Adipocyte (in vitro differentiated cells): Measurements from ENCODE around the gene SRD5A3.

ENCODE experiments used
- DNase-seq: peaks from one replicate; pipeline ENCODE4 v3.0.0-alpha.2; 2015; ENCODE audit warnings: low read depth
- H3K27me3 ChIP-seq: replicated peaks from 2 replicates; pipeline ENCODE4 v1.7.0; 2013; ENCODE audit warnings: mild to moderate bottlenecking, low read length, moderate library complexity; ENCODE audit not compliant: control insufficient read depth, insufficient read depth
- H3K36me3 ChIP-seq: 2 replicates; pipeline ENCODE4 v1.7.0; 2013; ENCODE audit warnings: low read length, mild to moderate bottlenecking, moderate library complexity; ENCODE audit not compliant: control insufficient read depth, insufficient read depth, severe bottlenecking
- H3K4me1 ChIP-seq: 2 replicates; pipeline ENCODE4 v1.7.0; 2013; ENCODE audit warnings: mild to moderate bottlenecking, low read length, moderate library complexity; ENCODE audit not compliant: control insufficient read depth, insufficient read depth
- H3K4me3 ChIP-seq: 2 replicates; pipeline ENCODE4 v1.7.0; 2013; ENCODE audit warnings: mild to moderate bottlenecking, low read length, moderate library complexity
- H3K9ac ChIP-seq: 2 replicates; pipeline ENCODE4 v1.7.0; 2013; ENCODE audit warnings: mild to moderate bottlenecking, low read length, moderate library complexity
- H3K9me3 ChIP-seq: 2 replicates; pipeline ENCODE4 v1.7.0; 2013; ENCODE audit warnings: mild to moderate bottlenecking, low read length, moderate library complexity; ENCODE audit not compliant: control insufficient read depth

Gene SRD5A3

DNA sequence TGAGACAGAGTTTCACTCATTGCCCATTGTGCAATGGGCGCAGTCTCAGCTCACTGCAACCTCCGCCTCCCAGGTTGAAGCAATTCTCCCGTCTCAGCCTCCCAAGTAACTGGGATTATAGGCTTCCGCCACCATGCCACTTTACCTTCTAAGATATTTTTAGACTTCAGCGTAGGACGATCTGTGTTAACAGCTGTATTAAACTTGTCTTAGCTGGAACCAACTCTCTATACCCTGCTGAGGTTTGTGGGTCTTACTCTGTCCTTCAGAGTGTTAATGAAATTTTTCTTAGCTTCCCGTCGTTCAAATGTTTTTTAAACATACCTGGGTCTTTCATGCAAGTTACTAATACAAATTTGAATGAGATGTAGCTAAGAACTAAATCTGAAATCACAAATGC is 64.4 kb downstream of the SRD5A3 start:
- no peaks in the 10 kb centered on the region for H3K9me3 ChIP-seq
- peaks cover 69% of the 10 kb centered on the region for H3K36me3 ChIP-seq
- H3K4me1 ChIP-seq: peaks cover 38% of the 10 kb centered on the region
- H3K27me3 ChIP-seq: no peaks in the 10 kb centered on the region
- H3K9ac ChIP-seq: no peak overlapping the region
- H3K4me3 ChIP-seq: peak overlapping the region; percentile 62
- no peak for DNase-seq

DNA sequence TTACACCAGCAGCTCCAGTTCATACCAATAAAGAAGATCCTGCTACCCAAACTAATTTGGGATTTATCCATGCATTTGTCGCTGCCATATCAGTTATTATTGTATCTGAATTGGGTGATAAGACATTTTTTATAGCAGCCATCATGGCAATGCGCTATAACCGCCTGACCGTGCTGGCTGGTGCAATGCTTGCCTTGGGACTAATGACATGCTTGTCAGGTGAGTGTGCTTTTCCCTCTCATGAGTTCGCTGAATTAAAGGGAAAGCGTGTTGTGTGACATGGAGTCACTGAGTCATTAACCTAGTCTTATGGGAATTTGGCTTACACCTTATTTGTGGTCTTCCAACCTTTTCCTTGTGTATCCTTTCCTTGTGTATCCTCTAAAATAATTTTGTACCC is 65.6 kb downstream of the SRD5A3 start:
- no peaks in the 10 kb centered on the region for H3K9me3 ChIP-seq
- peaks cover 35% of the 10 kb centered on the region for H3K4me1 ChIP-seq
- no peaks in the 10 kb centered on the region for H3K27me3 ChIP-seq
- DNase-seq: no peak
- peaks cover 69% of the 10 kb centered on the region for H3K36me3 ChIP-seq
- no peak overlapping the region for H3K9ac ChIP-seq
- no peak overlapping the region for H3K4me3 ChIP-seq

DNA sequence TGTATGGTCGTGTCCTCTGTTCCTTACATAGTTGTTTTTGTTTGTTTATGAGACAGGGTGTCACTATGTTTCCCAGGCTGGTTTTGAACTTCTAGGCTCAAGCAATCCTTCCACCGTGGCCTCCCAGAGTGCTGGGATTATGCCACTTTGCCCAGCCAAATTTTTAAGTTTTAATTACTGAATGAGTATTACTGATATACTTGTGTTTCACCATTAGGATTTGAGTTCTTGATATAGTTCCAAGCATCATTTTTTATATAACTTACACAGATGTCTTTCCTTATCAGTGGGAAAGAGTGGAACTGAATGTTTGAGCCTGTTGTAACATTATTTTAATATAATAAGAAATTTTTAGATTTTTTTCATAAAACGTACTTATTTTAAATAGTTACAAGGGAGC is 70.1 kb downstream of the SRD5A3 start:
- Histone ChIP-seq H3K4me3 (no peak overlapping the region), H3K27me3 (no peaks in the 10 kb centered on the region), H3K9me3 (no peaks in the 10 kb centered on the region), H3K4me1 (peaks cover 4% of the 10 kb centered on the region), H3K9ac (no peak overlapping the region), H3K36me3 (peaks cover 95% of the 10 kb centered on the region)
- no peak for DNase-seq
